ENCODE results near the gene KLHL29. TPM values are rescaled to one million over a fixed set of nuclear protein-coding genes. Genes with fewer than 3 reads are reported as not detected.

Gene KLHL29
- total and polyA plus RNA-seq, 2 experiments from 2014 or later = 1.9 to 6.4 TPM

GRCh38 chr2:23459032-23459431 lies 74.1 kb downstream of the KLHL29 start:
- in situ Hi-C loops (cut with MboI) = no loop called here
- TF ChIP-seq EZH2phosphoT487 (IDR thresholded peaks at IDR 0.05; ENCODE audit: insufficient read depth, low read depth) (no peak), EZH2 (IDR thresholded peaks at IDR 0.05; ENCODE audit: insufficient read depth, poor library complexity, severe bottlenecking) (no peak)
- Histone ChIP-seq H2AFZ (no peak overlapping the region), H3K9me2 (ENCODE audit: insufficient read depth) (no peaks in the 10 kb centered on the region), H3K36me3 (ENCODE audit: low read depth) (no peaks in the 10 kb centered on the region), H3K9ac (no peak overlapping the region), H4K20me1 (ENCODE audit: insufficient read depth) (no peaks in the 10 kb centered on the region), H3K79me2 (ENCODE audit: insufficient read depth) (peaks cover 4% of the 10 kb centered on the region; the same call in 1 of the 2 replicates), H3K4me2 (ENCODE audit: unreplicated experiment) (no peak overlapping the region), H3K27me3 (replicated peaks; ENCODE audit: insufficient read depth) (no peaks in the 10 kb centered on the region), H3K4me1 (ENCODE audit: insufficient read depth) (peaks cover 16% of the 10 kb centered on the region), H3K4me3 (no peak overlapping the region), H3K9me3 (ENCODE audit: low read depth) (no peaks in the 10 kb centered on the region), H3F3A (ENCODE audit: insufficient read depth) (no peaks in the 10 kb centered on the region), H3K27ac (no peak overlapping the region)
- WGBS, 2 experiments (ENCODE audit: low coverage in 1 of 2, low lambda C conversion rate in 2 of 2, missing lambda C conversion rate in 2 of 2) = 92 to 98% methylated on average over 2 of the region's 2 CpGs
- DNase-seq = no peak

GRCh38 chr2:23460228-23460627 lies 75.2 kb downstream of the KLHL29 start:
- H3K9ac ChIP-seq = no peak overlapping the region
- no peak overlapping the region for H3K27ac ChIP-seq
- H3K4me2 ChIP-seq (ENCODE audit: unreplicated experiment) = no peak overlapping the region
- in situ Hi-C loops (cut with MboI) = no loop called here
- WGBS, 2 experiments (ENCODE audit: low coverage in 1 of 2, low lambda C conversion rate in 2 of 2, missing lambda C conversion rate in 2 of 2) = 67 to 81% methylated on average over 1 of the region's 1 CpG
- peaks cover 4% of the 10 kb centered on the region; the same call in 1 of the 2 replicates for H3K79me2 ChIP-seq (ENCODE audit: insufficient read depth)
- no peaks in the 10 kb centered on the region for H3F3A ChIP-seq (ENCODE audit: insufficient read depth)
- no peak overlapping the region for H2AFZ ChIP-seq
- no peaks in the 10 kb centered on the region for H3K9me3 ChIP-seq (ENCODE audit: low read depth)
- H3K27me3 ChIP-seq (replicated peaks; ENCODE audit: insufficient read depth) = no peaks in the 10 kb centered on the region
- no peaks in the 10 kb centered on the region for H4K20me1 ChIP-seq (ENCODE audit: insufficient read depth)
- no peak overlapping the region for H3K4me3 ChIP-seq
- no peaks in the 10 kb centered on the region for H3K36me3 ChIP-seq (ENCODE audit: low read depth)
- DNase-seq = peak; percentile 53
- peaks cover 10% of the 10 kb centered on the region for H3K4me1 ChIP-seq (ENCODE audit: insufficient read depth)
- H3K9me2 ChIP-seq (ENCODE audit: insufficient read depth) = no peaks in the 10 kb centered on the region
- TF ChIP-seq EZH2 (IDR thresholded peaks at IDR 0.05; ENCODE audit: insufficient read depth, poor library complexity, severe bottlenecking) (no peak), EZH2phosphoT487 (IDR thresholded peaks at IDR 0.05; ENCODE audit: insufficient read depth, low read depth) (no peak)

- no peaks in the 10 kb centered on the region for H3K27me3 ChIP-seq (replicated peaks; ENCODE audit: insufficient read depth)
- H3K36me3 ChIP-seq (ENCODE audit: low read depth) = no peaks in the 10 kb centered on the region
- WGBS, 2 experiments (ENCODE audit: low coverage in 1 of 2, low lambda C conversion rate in 2 of 2, missing lambda C conversion rate in 2 of 2) = 60 to 62% methylated on average over 5 of the region's 5 CpGs
- H3K4me2 ChIP-seq (ENCODE audit: unreplicated experiment) = no peak overlapping the region
- no peak overlapping the region for H3K27ac ChIP-seq
- in situ Hi-C loops (cut with MboI) = no loop called here
- no peaks in the 10 kb centered on the region for H3K9me3 ChIP-seq (ENCODE audit: low read depth)
- H4K20me1 ChIP-seq (ENCODE audit: insufficient read depth) = no peaks in the 10 kb centered on the region
- no peak for DNase-seq
- H2AFZ ChIP-seq = no peak overlapping the region
- H3K79me2 ChIP-seq (ENCODE audit: insufficient read depth) = peaks cover 4% of the 10 kb centered on the region; the same call in 1 of the 2 replicates
- H3F3A ChIP-seq (ENCODE audit: insufficient read depth) = no peaks in the 10 kb centered on the region
- H3K9ac ChIP-seq = no peak overlapping the region
- H3K4me1 ChIP-seq (ENCODE audit: insufficient read depth) = peaks cover 7% of the 10 kb centered on the region; the same call in 1 of the 2 replicates
- H3K9me2 ChIP-seq (ENCODE audit: insufficient read depth) = no peaks in the 10 kb centered on the region
- TF ChIP-seq EZH2phosphoT487 (IDR thresholded peaks at IDR 0.05; ENCODE audit: insufficient read depth, low read depth) (no peak), EZH2 (IDR thresholded peaks at IDR 0.05; ENCODE audit: insufficient read depth, poor library complexity, severe bottlenecking) (no peak)
- H3K4me3 ChIP-seq = no peak overlapping the region
Measured at GRCh38 chr2:23460993-23461392, 76.0 kb downstream of the KLHL29 start.

GRCh38 chr2:23464156-23464555 lies 79.2 kb downstream of the KLHL29 start:
- no peak overlapping the region for H3K4me2 ChIP-seq (ENCODE audit: unreplicated experiment)
- WGBS, 2 experiments (ENCODE audit: low coverage in 1 of 2, low lambda C conversion rate in 2 of 2, missing lambda C conversion rate in 2 of 2) = 80 to 81% methylated on average over 6 of the region's 6 CpGs
- no peak for DNase-seq
- H3K9me2 ChIP-seq (ENCODE audit: insufficient read depth) = no peaks in the 10 kb centered on the region
- H3K27me3 ChIP-seq (replicated peaks; ENCODE audit: insufficient read depth) = no peaks in the 10 kb centered on the region
- H3K27ac ChIP-seq = no peak overlapping the region
- H3K4me3 ChIP-seq = no peak overlapping the region
- no peak overlapping the region for H3K9ac ChIP-seq
- H3K79me2 ChIP-seq (ENCODE audit: insufficient read depth) = peaks cover 4% of the 10 kb centered on the region; the same call in 1 of the 2 replicates
- H4K20me1 ChIP-seq (ENCODE audit: insufficient read depth) = no peaks in the 10 kb centered on the region
- no peaks in the 10 kb centered on the region for H3K36me3 ChIP-seq (ENCODE audit: low read depth)
- no peaks in the 10 kb centered on the region for H3F3A ChIP-seq (ENCODE audit: insufficient read depth)
- in situ Hi-C loops (cut with MboI) = no loop called here
- H3K4me1 ChIP-seq (ENCODE audit: insufficient read depth) = no peaks in the 10 kb centered on the region
- TF ChIP-seq EZH2 (IDR thresholded peaks at IDR 0.05; ENCODE audit: insufficient read depth, poor library complexity, severe bottlenecking) (no peak), EZH2phosphoT487 (IDR thresholded peaks at IDR 0.05; ENCODE audit: insufficient read depth, low read depth) (no peak)
- no peak overlapping the region for H2AFZ ChIP-seq
- no peaks in the 10 kb centered on the region for H3K9me3 ChIP-seq (ENCODE audit: low read depth)

Data from GM23248 (cell line).